NOMO-1 treated with DMSO at 0.1 percent for 48 hours (cell line): Measurements from ENCODE around the gene MAP6.

ENCODE experiments used
- DNase-seq: peaks from one replicate; lab custom pipeline; 2025; ENCODE audit not compliant: unreplicated experiment; lab: John Stamatoyannopoulos, UW

Gene MAP6

GRCh38 chr11:75667255-75667830 lies 1.5 kb downstream of the MAP6 start:
- no peak for DNase-seq

GRCh38 chr11:75665990-75666389 lies 2.8 kb downstream of the MAP6 start:
- DNase-seq: no peak

GRCh38 chr11:75665126-75665525 lies 3.7 kb downstream of the MAP6 start:
- DNase-seq: no peak

DNA sequence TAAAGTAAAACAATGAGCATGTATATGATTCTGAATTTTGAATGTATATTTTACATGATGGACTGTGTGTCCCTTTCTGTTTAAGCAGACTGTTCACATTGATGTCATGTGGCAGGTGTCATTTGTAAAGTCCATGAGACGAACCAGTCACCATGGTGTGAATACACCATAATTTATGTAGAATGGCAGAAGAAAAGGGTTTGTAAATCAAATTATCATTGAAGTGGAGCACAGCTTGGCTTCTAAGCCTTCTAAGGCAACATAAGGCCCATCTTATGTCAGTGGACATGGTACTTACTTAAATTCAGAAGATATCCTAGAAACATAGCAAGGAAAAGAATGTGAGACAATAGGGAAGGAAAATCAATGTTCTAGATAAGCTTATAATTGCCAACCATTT lies 4.4 kb downstream of the MAP6 start:
- DNase-seq: no peak

DNA sequence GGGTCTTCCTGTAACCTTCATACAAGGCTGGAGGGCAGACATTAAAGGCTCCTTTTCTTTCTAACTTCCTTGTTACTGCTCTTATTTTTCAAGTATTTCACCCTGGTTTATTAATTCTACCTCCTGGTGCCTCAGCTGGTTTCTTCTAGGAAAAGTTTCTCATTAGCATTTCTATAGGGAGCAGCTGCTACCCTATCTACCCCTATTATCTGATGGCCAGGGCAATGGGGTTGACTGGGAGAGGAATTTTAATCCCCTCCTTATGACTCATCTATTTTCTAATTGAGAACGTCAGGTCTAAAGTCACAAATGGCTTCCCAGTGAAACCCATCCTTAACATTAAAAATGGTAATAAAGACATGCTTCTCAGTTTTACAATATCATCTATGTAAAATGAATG lies 5.0 kb downstream of the MAP6 start:
- no peak for DNase-seq

DNA sequence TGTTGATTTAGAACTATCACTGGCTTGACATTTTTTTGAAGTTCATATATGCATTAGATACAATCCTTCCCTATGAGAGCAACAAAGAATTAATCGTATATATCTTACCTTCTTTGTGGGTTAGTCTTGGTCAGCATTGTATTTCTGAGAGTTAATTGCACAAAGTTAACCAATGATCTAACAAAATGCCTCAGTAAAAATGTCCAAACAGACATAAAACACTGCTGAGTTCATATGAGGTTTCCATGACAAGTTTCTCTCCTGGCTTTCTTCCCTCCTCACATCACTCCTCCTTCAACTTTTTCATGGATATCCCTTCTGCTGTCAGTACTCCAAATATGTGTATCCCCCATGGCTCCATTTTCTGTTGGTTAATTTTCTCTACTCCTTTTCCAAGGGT lies 9.0 kb downstream of the MAP6 start:
- DNase-seq: no peak

DNA sequence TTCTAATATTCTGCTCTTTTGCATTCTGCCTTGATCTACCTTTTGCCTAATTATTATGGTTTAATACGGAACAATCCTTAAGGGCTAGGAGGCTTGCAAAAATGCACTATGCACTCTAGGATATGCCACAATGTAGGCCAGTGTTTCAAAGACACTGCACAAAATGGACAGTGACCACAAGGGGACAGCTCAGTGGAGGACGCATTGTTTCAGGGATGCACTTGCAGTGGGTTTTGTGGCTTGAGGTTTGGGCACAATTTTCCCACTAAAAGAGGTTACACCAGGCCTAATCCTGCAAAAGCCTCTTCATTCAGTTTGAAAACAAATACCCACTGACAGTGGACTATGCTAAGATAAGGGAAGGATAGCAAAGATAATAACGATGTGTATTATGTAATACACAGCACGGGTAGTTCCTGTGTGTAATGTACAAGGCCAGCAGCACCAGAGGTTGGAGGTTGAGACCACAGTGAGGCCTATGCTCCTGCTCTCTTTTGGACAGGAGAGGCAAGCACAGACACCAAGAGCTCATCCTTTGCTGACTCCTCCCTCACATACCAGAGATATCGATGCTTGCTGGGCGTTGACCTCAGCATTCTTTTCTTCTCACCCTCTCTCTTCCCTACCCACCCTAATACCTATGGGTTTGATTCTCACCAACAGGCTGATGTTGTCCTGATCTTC lies 12.7 kb downstream of the MAP6 start:
- DNase-seq: no peak

GRCh38 chr11:75655605-75656004 lies 13.2 kb downstream of the MAP6 start:
- no peak for DNase-seq

DNA sequence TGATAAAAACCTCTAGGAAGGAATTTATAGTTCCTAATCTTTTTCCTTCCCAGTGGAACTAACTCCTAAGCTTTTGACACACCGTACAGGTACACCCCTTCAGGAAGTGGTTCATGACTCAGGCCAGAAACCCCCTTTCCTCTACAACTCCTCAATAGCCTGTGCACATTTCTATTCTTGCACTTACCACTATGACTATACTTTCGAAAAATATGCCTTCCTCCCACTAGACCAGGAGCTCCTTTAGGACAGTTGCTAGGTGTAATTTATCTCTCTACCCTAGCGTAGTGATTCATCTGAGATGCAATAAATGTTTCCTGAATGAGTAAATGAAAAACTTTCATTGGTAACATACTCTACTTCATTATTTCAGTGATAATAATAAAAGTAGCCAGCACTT lies 14.5 kb downstream of the MAP6 start:
- DNase-seq: no peak

- no peak for DNase-seq
Observed at GRCh38 chr11:75653532-75653931, 15.3 kb downstream of the MAP6 start.

GRCh38 chr11:75652936-75653335 lies 15.9 kb downstream of the MAP6 start:
- DNase-seq: no peak

- DNase-seq: no peak
Observed at GRCh38 chr11:75651218-75651617, 17.6 kb downstream of the MAP6 start.

DNA sequence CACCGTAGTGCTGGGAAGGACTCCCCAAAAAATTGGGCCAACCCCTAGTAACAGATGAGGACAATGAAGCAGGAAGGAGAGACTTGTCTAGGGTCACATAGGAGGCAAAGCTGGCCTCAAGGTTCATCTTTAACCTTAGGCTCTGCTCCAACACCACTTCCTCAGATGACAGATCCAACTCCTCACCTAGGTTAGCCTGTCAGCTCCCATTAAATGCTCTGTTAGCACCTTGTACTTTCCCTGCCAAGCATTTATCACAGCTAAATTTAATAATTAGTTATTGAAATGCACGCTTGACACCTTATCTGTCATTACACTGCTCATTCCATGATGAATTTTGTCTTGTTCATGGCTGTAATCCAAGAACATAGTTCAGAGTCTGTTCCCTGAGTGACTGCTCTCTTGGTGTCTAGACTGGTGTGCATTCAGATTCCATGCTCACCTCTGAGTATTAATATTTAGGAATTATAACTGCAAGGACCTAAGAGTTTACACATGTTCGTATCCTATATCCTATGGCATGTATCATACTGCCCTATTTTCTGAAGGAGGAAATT lies 18.6 kb downstream of the MAP6 start:
- DNase-seq: no peak

DNA sequence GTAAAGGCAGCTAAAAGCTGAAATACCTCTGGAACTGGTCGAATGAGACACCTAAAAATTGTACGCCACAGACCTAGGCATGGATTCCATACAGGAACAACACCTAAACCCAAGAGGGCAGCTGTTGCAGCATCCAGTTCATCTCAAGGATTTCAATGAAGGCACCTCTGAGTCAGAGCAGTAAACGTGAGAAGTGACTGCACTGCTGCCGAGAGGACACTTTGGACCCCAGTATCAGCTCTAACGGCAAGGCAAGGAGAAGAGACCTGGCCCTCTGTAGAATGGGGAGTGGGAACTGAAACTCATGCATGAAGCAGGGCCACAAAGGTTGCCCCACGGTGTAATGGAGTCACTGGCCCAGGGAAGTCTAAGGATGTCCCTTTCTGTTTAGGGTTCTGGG lies 23.9 kb downstream of the MAP6 start:
- no peak for DNase-seq

GRCh38 chr11:75644370-75644769 lies 24.5 kb downstream of the MAP6 start:
- DNase-seq: no peak

- DNase-seq: no peak
Observed at GRCh38 chr11:75642402-75643113, 26.3 kb downstream of the MAP6 start.

DNA sequence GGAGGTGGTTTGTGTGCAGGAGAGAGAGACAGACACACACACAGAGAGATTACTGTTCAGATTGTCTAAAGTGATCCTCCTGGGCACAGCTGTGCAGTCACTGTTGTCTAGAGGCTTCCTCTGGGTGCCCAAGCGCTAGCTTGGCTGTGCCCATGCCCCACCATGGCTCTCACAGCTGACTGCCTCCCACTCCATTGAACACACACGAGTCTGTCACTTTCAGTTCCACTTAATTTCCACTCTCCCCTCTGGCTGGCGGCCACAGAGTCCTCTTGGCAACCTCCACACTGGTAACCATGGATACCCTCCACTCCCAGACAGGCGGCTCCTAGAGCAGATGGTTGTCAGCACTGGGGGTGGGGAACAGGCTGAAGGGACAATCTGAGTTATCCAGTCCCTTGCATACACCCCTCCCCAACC lies 29.1 kb downstream of the MAP6 start:
- DNase-seq: peak; percentile 60

DNA sequence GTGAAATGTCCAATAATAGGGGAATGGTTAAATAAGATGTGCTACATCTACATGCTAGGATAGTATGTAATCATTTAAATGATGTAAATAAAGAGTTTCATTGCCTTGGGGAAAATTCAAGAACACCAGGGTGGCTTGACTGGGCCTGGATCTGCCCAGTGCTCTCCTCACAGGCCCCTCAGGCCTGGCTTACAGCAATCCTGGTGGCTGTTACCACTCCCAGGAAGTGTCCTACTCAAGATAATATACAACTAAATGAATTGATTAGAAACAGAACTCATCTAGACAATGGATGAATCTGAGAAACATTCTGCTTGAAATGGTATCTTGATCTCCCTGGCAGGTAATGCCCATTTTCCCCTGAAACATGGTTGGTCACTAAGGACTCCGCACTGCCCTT lies 30.8 kb downstream of the MAP6 start:
- no peak for DNase-seq

DNA sequence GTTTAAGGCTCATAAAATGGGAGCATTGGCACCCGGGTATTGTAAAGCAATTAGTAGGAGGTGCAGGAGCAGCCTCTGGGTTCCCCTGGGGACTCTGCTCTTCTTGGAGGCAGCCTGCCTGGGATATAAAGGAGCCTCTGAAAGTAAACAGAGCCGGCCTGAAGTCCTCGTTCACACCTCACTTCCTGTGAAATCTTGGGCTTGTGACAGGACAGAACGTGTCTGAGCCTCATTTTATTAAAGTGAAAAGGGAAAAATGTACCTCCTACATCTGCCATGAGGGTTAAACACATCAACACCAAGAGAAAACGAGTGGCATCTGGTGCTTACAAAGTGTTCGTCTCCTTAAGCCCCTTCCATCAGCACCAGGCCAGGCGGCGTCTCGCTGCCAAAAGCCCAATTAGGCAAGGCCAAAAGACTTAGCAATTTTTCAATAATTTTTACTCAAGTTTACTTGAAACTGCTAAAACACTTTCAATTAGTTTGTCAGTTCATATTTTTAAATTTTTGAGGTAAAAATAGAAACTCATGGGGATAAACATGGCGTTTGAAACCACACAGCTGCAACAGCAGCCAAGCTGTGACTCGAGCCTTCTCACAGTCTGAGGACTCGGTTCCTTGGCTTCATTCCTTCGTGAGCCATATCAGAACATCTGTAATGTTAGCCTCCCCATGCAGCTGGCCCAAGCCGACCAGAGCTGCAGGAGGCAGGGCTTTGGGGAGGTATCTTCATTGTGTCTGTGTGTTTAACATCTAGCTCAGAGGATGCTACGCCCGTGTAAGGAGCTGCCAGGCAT lies 33.6 kb downstream of the MAP6 start:
- no peak for DNase-seq

- DNase-seq: no peak
Observed at GRCh38 chr11:75633409-75634066, 35.3 kb downstream of the MAP6 start.

DNA sequence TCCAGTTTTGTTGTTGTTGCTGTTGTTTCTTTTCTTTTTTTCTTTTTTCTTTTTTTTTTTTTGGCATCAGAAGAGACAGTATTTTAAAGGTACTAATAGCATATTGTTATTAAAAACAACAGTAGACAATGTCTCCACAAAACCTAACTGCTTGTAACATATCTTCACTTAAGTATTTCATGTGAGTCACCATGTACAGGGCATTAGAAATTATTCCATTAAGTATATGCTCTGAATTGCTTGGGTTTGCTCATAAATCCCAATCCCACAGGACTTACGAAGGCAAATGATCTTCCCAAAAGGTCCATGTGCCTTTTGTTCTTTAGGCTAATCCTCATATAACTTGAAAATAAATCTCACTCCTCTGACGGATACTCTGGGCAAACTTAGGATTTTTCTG lies 35.9 kb downstream of the MAP6 start:
- no peak for DNase-seq
